HG03175 (cell line): Measurements from ENCODE around the gene TAF5L.
A peak's percentile ranks its signal among the peaks of the same experiment; 100 is the strongest.

Experiments used
- ATAC-seq: cut with Tn5 transposase; IDR thresholded peaks from one replicate; pipeline ENCODE4 v1.9.1; 2021; ENCODE audit warnings: mild to moderate bottlenecking, moderate library complexity; ENCODE audit not compliant: unreplicated experiment

The TAF5L gene

GRCh38 chr1:229625915-229626831 is at the start of gene TAF5L, which contains the start of gene URB2:
Gene TAF5L, minus strand, starts transcription at chr1:229626122. Its CDS starts 11,640 bp downstream, at chr1:229614482.
Gene URB2, plus strand, starts transcription at chr1:229626247. Its CDS starts 1,387 bp downstream, at chr1:229627634.
- ATAC-seq, result peak; percentile 89

GRCh38 chr1:229675396-229675795 is 49.5 kb upstream of the TAF5L start:
- no peak for ATAC-seq

- no peak for ATAC-seq
Measured at GRCh38 chr1:229674042-229674441, 48.1 kb upstream of the TAF5L start.

GRCh38 chr1:229672246-229672645 is 46.3 kb upstream of the TAF5L start:
- ATAC-seq, result no peak

- no peak for ATAC-seq
Measured at GRCh38 chr1:229671310-229671709, 45.4 kb upstream of the TAF5L start.

GRCh38 chr1:229669333-229669732 is 43.4 kb upstream of the TAF5L start:
- ATAC-seq, result no peak

- ATAC-seq, result no peak
Measured at GRCh38 chr1:229666585-229666984, 40.7 kb upstream of the TAF5L start.

GRCh38 chr1:229665912-229666558 is 40.1 kb upstream of the TAF5L start:
- ATAC-seq, result no peak

GRCh38 chr1:229664133-229664689 is 38.3 kb upstream of the TAF5L start:
- no peak for ATAC-seq

GRCh38 chr1:229661897-229662296 is 36.0 kb upstream of the TAF5L start:
- no peak for ATAC-seq

- peak; percentile 74 for ATAC-seq
Measured at GRCh38 chr1:229661022-229661877, 35.3 kb upstream of the TAF5L start.

- no peak for ATAC-seq
Measured at GRCh38 chr1:229657993-229658755, 32.3 kb upstream of the TAF5L start.

GRCh38 chr1:229655781-229656180 is 29.9 kb upstream of the TAF5L start:
- no peak for ATAC-seq

GRCh38 chr1:229653420-229653819 is 27.5 kb upstream of the TAF5L start:
- ATAC-seq, result no peak

- no peak for ATAC-seq
Measured at GRCh38 chr1:229651546-229651945, 25.6 kb upstream of the TAF5L start.

GRCh38 chr1:229650045-229650444 is 24.1 kb upstream of the TAF5L start:
- ATAC-seq, result no peak

- no peak for ATAC-seq
Measured at GRCh38 chr1:229648406-229648805, 22.5 kb upstream of the TAF5L start.

- ATAC-seq, result no peak
Measured at GRCh38 chr1:229645324-229645993, 19.5 kb upstream of the TAF5L start.

- no peak for ATAC-seq
Measured at GRCh38 chr1:229643996-229644745, 18.2 kb upstream of the TAF5L start.
